Measurements from ENCODE around the gene APOOL.

The APOOL gene

GRCh38 chrX:85089321-85089840 is 85.7 kb downstream of the APOOL start:
- H3K27ac ChIP-seq: no peak overlapping the region
- in situ Hi-C loops (cut with HindIII; ENCODE audit: low pct_ligation_motif_present, low sequenced_read_pairs): no loop called here
- TF ChIP-seq, protein P1, sequence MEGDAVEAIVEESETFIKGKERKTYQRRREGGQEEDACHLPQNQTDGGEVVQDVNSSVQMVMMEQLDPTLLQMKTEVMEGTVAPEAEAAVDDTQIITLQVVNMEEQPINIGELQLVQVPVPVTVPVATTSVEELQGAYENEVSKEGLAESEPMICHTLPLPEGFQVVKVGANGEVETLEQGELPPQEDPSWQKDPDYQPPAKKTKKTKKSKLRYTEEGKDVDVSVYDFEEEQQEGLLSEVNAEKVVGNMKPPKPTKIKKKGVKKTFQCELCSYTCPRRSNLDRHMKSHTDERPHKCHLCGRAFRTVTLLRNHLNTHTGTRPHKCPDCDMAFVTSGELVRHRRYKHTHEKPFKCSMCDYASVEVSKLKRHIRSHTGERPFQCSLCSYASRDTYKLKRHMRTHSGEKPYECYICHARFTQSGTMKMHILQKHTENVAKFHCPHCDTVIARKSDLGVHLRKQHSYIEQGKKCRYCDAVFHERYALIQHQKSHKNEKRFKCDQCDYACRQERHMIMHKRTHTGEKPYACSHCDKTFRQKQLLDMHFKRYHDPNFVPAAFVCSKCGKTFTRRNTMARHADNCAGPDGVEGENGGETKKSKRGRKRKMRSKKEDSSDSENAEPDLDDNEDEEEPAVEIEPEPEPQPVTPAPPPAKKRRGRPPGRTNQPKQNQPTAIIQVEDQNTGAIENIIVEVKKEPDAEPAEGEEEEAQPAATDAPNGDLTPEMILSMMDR (IDR thresholded peaks at IDR 0.05; ENCODE audit: low read depth, low read length, missing control alignments): no peak
- DNase-seq: no peak
- H3K27me3 ChIP-seq (replicated peaks): no peaks in the 10 kb centered on the region
- H3K36me3 ChIP-seq (replicated peaks): no peaks in the 10 kb centered on the region
- no peak overlapping the region for H3K4me3 ChIP-seq (ENCODE audit: low read depth, low read length)

GRCh38 chrX:85107407-85107806 is 103.7 kb downstream of the APOOL start:
- no peak for DNase-seq
- TF ChIP-seq, protein P1 (IDR thresholded peaks at IDR 0.05; ENCODE audit: low read depth, low read length, missing control alignments): no peak
- in situ Hi-C loops (cut with HindIII; ENCODE audit: low pct_ligation_motif_present, low sequenced_read_pairs): no loop called here
- Histone ChIP-seq H3K27me3 (replicated peaks) (no peaks in the 10 kb centered on the region), H3K27ac (no peak overlapping the region), H3K36me3 (replicated peaks) (no peaks in the 10 kb centered on the region), H3K4me3 (ENCODE audit: low read depth, low read length) (no peak overlapping the region)

- Histone ChIP-seq H3K36me3 (replicated peaks) (no peaks in the 10 kb centered on the region), H3K27me3 (replicated peaks) (no peaks in the 10 kb centered on the region), H3K27ac (no peak overlapping the region), H3K4me3 (ENCODE audit: low read depth, low read length) (no peak overlapping the region)
- DNase-seq: no peak
- in situ Hi-C loops (cut with HindIII; ENCODE audit: low pct_ligation_motif_present, low sequenced_read_pairs): no loop called here
- TF ChIP-seq, protein P1 (IDR thresholded peaks at IDR 0.05; ENCODE audit: low read depth, low read length, missing control alignments): no peak
Observed at GRCh38 chrX:85108165-85108564, 104.5 kb downstream of the APOOL start.

DNA sequence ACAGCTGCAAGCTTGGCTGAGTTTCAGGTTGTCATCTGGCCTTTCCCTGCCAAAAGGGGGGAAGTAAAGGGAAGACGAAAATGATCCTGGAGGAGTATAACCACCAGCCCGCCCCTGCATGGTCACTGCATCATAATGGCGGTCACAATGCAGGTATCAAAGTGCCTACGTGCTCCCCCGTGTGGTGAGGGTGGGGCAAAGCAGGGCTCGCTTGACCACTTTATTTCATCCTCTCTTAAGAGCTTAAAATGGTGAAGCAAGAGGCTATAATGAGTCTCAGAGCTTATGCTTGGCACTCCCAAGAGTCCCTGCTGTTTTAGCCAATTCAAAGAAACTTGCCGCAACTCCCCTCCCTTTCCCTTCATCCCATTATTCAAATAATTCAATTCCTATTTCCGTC is 105.6 kb downstream of the APOOL start:
- no peak overlapping the region for H3K4me3 ChIP-seq (ENCODE audit: low read depth, low read length)
- no peak overlapping the region for H3K27ac ChIP-seq
- in situ Hi-C loops (cut with HindIII; ENCODE audit: low pct_ligation_motif_present, low sequenced_read_pairs): no loop called here
- no peaks in the 10 kb centered on the region for H3K27me3 ChIP-seq (replicated peaks)
- TF ChIP-seq, protein P1 (IDR thresholded peaks at IDR 0.05; ENCODE audit: low read depth, low read length, missing control alignments): peak; percentile 62
- H3K36me3 ChIP-seq (replicated peaks): no peaks in the 10 kb centered on the region
- no peak for DNase-seq

DNA sequence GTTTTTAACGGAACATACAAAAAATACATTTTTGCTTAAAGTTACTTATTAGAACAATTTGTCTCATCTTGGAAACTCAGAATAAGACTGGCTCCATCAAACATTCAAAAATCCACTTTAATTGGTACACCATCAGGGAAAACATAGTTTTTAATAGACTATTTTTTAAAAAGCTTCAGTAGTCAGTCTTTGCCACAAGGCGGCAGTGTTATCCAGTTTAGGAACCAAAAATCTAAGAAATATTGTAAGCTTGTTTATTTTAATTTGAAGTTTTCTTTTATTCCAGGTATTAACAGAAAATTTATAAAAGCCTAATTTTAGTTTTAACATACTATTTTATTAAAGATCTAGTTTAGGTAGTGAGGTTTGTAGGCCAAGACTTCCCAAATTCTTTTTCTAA is 107.7 kb downstream of the APOOL start:
- Histone ChIP-seq H3K27me3 (replicated peaks) (no peaks in the 10 kb centered on the region), H3K4me3 (ENCODE audit: low read depth, low read length) (no peak overlapping the region), H3K27ac (no peak overlapping the region), H3K36me3 (replicated peaks) (no peaks in the 10 kb centered on the region)
- TF ChIP-seq, protein P1 (IDR thresholded peaks at IDR 0.05; ENCODE audit: low read depth, low read length, missing control alignments): peak; percentile 62
- in situ Hi-C loops (cut with HindIII; ENCODE audit: low pct_ligation_motif_present, low sequenced_read_pairs): no loop called here
- no peak for DNase-seq

GRCh38 chrX:85112293-85112692 is 108.6 kb downstream of the APOOL start:
- no peak overlapping the region for H3K27ac ChIP-seq
- in situ Hi-C loops (cut with HindIII; ENCODE audit: low pct_ligation_motif_present, low sequenced_read_pairs): no loop called here
- H3K27me3 ChIP-seq (replicated peaks): no peaks in the 10 kb centered on the region
- TF ChIP-seq, protein P1 (IDR thresholded peaks at IDR 0.05; ENCODE audit: low read depth, low read length, missing control alignments): no peak
- DNase-seq: no peak
- no peak overlapping the region for H3K4me3 ChIP-seq (ENCODE audit: low read depth, low read length)
- H3K36me3 ChIP-seq (replicated peaks): no peaks in the 10 kb centered on the region

Data from brain microvascular endothelial cell (primary cell).